HepG2 (cell line): Measurements from ENCODE around the gene AXDND1. TPM values are rescaled to one million over a fixed set of nuclear protein-coding genes. Genes with fewer than 3 reads are reported as not detected.
A peak's percentile ranks its signal among the peaks of the same experiment; 100 is the strongest.

Experiments used
- AGO1 ChIP-seq: fragments of 200-400 bp; formaldehyde crosslinking; IDR thresholded peaks from 2 replicates; pipeline ENCODE4 v1.6.1; 2017; ENCODE audit warnings: mild to moderate bottlenecking, low read depth, low read length, moderate library complexity; ENCODE audit not compliant: poor library complexity, severe bottlenecking
- ATF7-NPFF ChIP-seq: sonication (generic); formaldehyde crosslinking; IDR thresholded peaks from 2 replicates; pipeline ENCODE4 v1.8.1; 2023; ENCODE audit warnings: mild to moderate bottlenecking, low read depth, missing genetic modification reagents, moderate library complexity
- E2F2 ChIP-seq: sonication (generic); formaldehyde crosslinking; IDR thresholded peaks from 2 replicates; pipeline ENCODE4 v1.4.0; 2020; ENCODE audit warnings: missing genetic modification reagents, borderline replicate concordance
- FOXA1 ChIP-seq, 2 experiments: fragments of 450-650 bp in 1 of 2; sonication (generic) in 1 of 2; formaldehyde crosslinking in 1 of 2; IDR thresholded peaks; 2 replicates each; pipeline versions ENCODE4 v1.4.0 to v1.6.1; 2016 to 2020; ENCODE audit warnings: missing genetic modification reagents in 1 of 2
- GABPA ChIP-seq, 2 experiments: IDR thresholded peaks; 2 replicates each; pipeline ENCODE4 v1.6.1; 2011 to 2016; ENCODE audit warnings: low read depth in 2 of 2, low read length in 1 of 2, missing biosample characterization in 1 of 2, missing genetic modification characterization in 1 of 2
- ONECUT2 ChIP-seq: sonication (generic); formaldehyde crosslinking; IDR thresholded peaks from 2 replicates; pipeline ENCODE4 v1.4.0; 2020; ENCODE audit warnings: missing genetic modification reagents
- PAX8 ChIP-seq: sonication (generic); formaldehyde crosslinking; IDR thresholded peaks from 2 replicates; pipeline ENCODE4 v1.8.0; 2022; ENCODE audit warnings: mild to moderate bottlenecking, missing genetic modification reagents, borderline replicate concordance
- RBM22 ChIP-seq: fragments of 200-400 bp; formaldehyde crosslinking; optimal IDR thresholded peaks from 2 replicates; pipeline ENCODE3; 2017; ENCODE audit warnings: mild to moderate bottlenecking, low read length, moderate library complexity
- SKIL ChIP-seq: sonication (generic); formaldehyde crosslinking; IDR thresholded peaks from 2 replicates; pipeline ENCODE4 v1.8.0; 2022; ENCODE audit warnings: missing genetic modification reagents, mild to moderate bottlenecking, moderate library complexity, borderline replicate concordance
- SMC3 ChIP-seq: IDR thresholded peaks from 2 replicates; pipeline ENCODE4 v1.6.1; 2011; ENCODE audit warnings: low read length, improper control_type of control experiment
- SSRP1 ChIP-seq: IDR thresholded peaks from 2 replicates; pipeline ENCODE4 v1.6.1; 2016; ENCODE audit warnings: control low read depth
- TARDBP ChIP-seq: sonication (generic); formaldehyde crosslinking; IDR thresholded peaks from 2 replicates; pipeline ENCODE4 v1.8.0; 2022; ENCODE audit warnings: mild to moderate bottlenecking, missing genetic modification reagents
- THAP11 ChIP-seq: IDR thresholded peaks from 2 replicates; pipeline ENCODE4 v1.6.1; 2016; ENCODE audit warnings: missing biosample characterization, missing genetic modification reagents
- TRIM24 ChIP-seq: sonication (generic); formaldehyde crosslinking; IDR thresholded peaks from 2 replicates; pipeline ENCODE4 v1.8.0; 2022; ENCODE audit warnings: mild to moderate bottlenecking, missing genetic modification reagents
- ZFP1 ChIP-seq: IDR thresholded peaks from 2 replicates; pipeline ENCODE4 v1.6.1; 2016
- ZKSCAN8 ChIP-seq: IDR thresholded peaks from 2 replicates; pipeline ENCODE4 v1.6.1; 2016; ENCODE audit warnings: borderline replicate concordance, missing genetic modification reagents, missing compliant biosample characterization
- ZNF124 ChIP-seq: sonication (generic); formaldehyde crosslinking; IDR thresholded peaks from 2 replicates; pipeline ENCODE4 v1.4.0; 2020; ENCODE audit warnings: missing genetic modification reagents
- ZNF263 ChIP-seq: sonication (generic); formaldehyde crosslinking; IDR thresholded peaks from 2 replicates; pipeline ENCODE4 v1.4.0; 2020; ENCODE audit warnings: missing genetic modification reagents
- ZNF354B ChIP-seq: sonication (generic); formaldehyde crosslinking; IDR thresholded peaks from 2 replicates; pipeline ENCODE4 v1.8.0; 2022; ENCODE audit warnings: mild to moderate bottlenecking, missing genetic modification reagents
- ZXDC ChIP-seq: sonication (generic); formaldehyde crosslinking; IDR thresholded peaks from 2 replicates; pipeline ENCODE4 v1.5.0; 2020; ENCODE audit warnings: mild to moderate bottlenecking, missing genetic modification reagents
- polyA plus RNA-seq, 8 experiments: library from polyadenylated mRNA; depleted of rRNA in 3 of 8; stranded (reverse) in 7 of 8; unstranded in 1 of 8; fragments of >200 nt; fragmentation: Illumina TruSeq in 4 of 8; extraction: Trizol in 4 of 8; gene quantifications; 2 replicates each; pipeline versions ENCODE4 v1.2.1 to v1.2.3, GENCODE V29; 2011 to 2016; ENCODE audit warnings: low read depth in 4 of 8, missing spikeins in 1 of 8, mixed read lengths in 1 of 8; ENCODE audit not compliant: insufficient read depth in 1 of 8
- total RNA-seq, 5 experiments: library from RNA; depleted of rRNA; stranded (reverse); fragments of >200 nt; fragmentation: Illumina TruSeq; extraction: Trizol; gene quantifications; 2 replicates each; pipeline ENCODE4 v1.2.3, GENCODE V29; 2016; ENCODE audit warnings: low read depth in 1 of 5

AXDND1 gene
- total and polyA plus RNA-seq, 2 of the 13 experiments (the other 11 are each of a cell fraction or from before 2014, with no cell fraction given) = 0.15 to 0.40 TPM

GRCh38 chr1:179365342-179366092 lies at the start of gene AXDND1 (continued):
- no peak for TF ChIP-seq SKIL (CRISPR knock-in tag)
- no peak for TF ChIP-seq E2F2 (CRISPR knock-in tag)
- no peak for TF ChIP-seq ZKSCAN8 (CRISPR knock-in tag)
- peak; percentile 80 for TF ChIP-seq THAP11 (CRISPR knock-in tag)
- TF ChIP-seq ONECUT2 (CRISPR knock-in tag) = no peak
- peak; percentile 60 for TF ChIP-seq RBM22
- TF ChIP-seq ZNF263 (CRISPR knock-in tag) = no peak
- no peak for TF ChIP-seq SMC3
- no peak for TF ChIP-seq SSRP1
- 0 out of 2 replicates have a peak, but pooled peaks have one; percentile 27 for TF ChIP-seq ATF7-NPFF (CRISPR knock-in tag)
- no peak for TF ChIP-seq FOXA1 (IDR thresholded peaks at IDR 0.05)
- no peak for TF ChIP-seq FOXA1 (CRISPR knock-in tag; IDR thresholded peaks at IDR 0.05)
- TF ChIP-seq ZNF124 (CRISPR knock-in tag) = no peak
- TF ChIP-seq GABPA (IDR thresholded peaks at IDR 0.05; ENCODE audit: low read depth, low read length) = peak; percentile 23
- TF ChIP-seq GABPA (CRISPR knock-in tag; IDR thresholded peaks at IDR 0.05; ENCODE audit: low read depth) = peak; percentile 70
- peak; percentile 67; the same call in 1 of the 2 replicates for TF ChIP-seq TARDBP (CRISPR knock-in tag)
- TF ChIP-seq ZFP1 (CRISPR knock-in tag) = no peak
- no peak for TF ChIP-seq ZNF354B (CRISPR knock-in tag)
- TF ChIP-seq PAX8 = no peak
- no peak for TF ChIP-seq AGO1
- TF ChIP-seq TRIM24 (CRISPR knock-in tag) = no peak
- no peak for TF ChIP-seq ZXDC (CRISPR knock-in tag)
